Esophagus squamous epithelium (tissue), 5 donors: ENCODE data around the gene RRM2. TPM values are rescaled to one million over a fixed set of nuclear protein-coding genes. Genes with fewer than 3 reads are reported as not detected.

Experiments
- DNase-seq: peaks from one replicate; lab custom pipeline; 2025; lab: John Stamatoyannopoulos, UW
- H3K27ac ChIP-seq, 4 donors: fragments of 200-600 bp; sonication (generic); one replicate each; pipeline ENCODE4 v1.5.1; 2016 to 2019; ENCODE audit warnings: mild to moderate bottlenecking in 1 of 4
- H3K27me3 ChIP-seq, 4 donors: fragments of 200-600 bp; sonication (generic); 1 replicate in 3 of 4; 2 replicates in 1 of 4; pipeline versions ENCODE4 v1.5.1 to v1.6.0; 2017 to 2021; ENCODE audit warnings: antibody characterized with exemption in 1 of 4
- H3K36me3 ChIP-seq, 3 donors: fragments of 200-600 bp; sonication (generic); one replicate each; pipeline ENCODE4 v1.5.1; 2016 to 2019
- H3K4me1 ChIP-seq, 3 donors: fragments of 200-600 bp; sonication (generic); one replicate each; pipeline ENCODE4 v1.5.1; 2017 to 2019
- H3K4me3 ChIP-seq, 4 donors: fragments of 200-600 bp; sonication (generic); 1 replicate in 3 of 4; 2 replicates in 1 of 4; pipeline ENCODE4 v1.5.1; 2016 to 2019; ENCODE audit warnings: mild to moderate bottlenecking in 2 of 4, moderate library complexity in 1 of 4
- H3K9me3 ChIP-seq, 3 donors: fragments of 200-600 bp; sonication (generic); one replicate each; pipeline ENCODE4 v1.5.1; 2016 to 2019
- POLR2A ChIP-seq, 4 donors: fragments of 450-650 bp; IDR thresholded peaks; one replicate each; pipeline ENCODE4 v1.6.1; 2017; ENCODE audit warnings: antibody characterized with exemption in 4 of 4, mild to moderate bottlenecking in 4 of 4, moderate library complexity in 3 of 4
- WGBS, 2 donors: methylation state at CpG; one replicate each; pipeline ENCODE4 v1.1.5; 2018; 5-methylcytosine and 5-hydroxymethylcytosine counted together
- intact Hi-C: fragments of 100-400 bp; cut with DNase I; formaldehyde crosslinking; loops from one replicate; pipeline ENCODE4 v1.15.0; 2022
- total RNA-seq, 4 donors: library from RNA; depleted of rRNA; stranded (reverse); fragments of >200 nt; gene quantifications; one replicate each; pipeline ENCODE4 v1.1.0, GENCODE V29; 2016
- TF ChIP-seq, protein P1 (sequence below), 6 experiments: fragments of 450-650 bp in 4 of 6; fragments of 200-600 bp in 2 of 6; sonication (generic) in 2 of 6; IDR thresholded peaks; one replicate each; pipeline ENCODE4 v1.5.1; 2016 to 2019; ENCODE audit warnings: antibody characterized with exemption in 6 of 6, mild to moderate bottlenecking in 4 of 6, moderate library complexity in 4 of 6
- donor health status: DM: yes; HTN: yes; CAD: no.

The RRM2 gene
- total RNA-seq, 4 donors from 2014 or later: 16.2 to 65.1 (median 41.7) TPM

DNA sequence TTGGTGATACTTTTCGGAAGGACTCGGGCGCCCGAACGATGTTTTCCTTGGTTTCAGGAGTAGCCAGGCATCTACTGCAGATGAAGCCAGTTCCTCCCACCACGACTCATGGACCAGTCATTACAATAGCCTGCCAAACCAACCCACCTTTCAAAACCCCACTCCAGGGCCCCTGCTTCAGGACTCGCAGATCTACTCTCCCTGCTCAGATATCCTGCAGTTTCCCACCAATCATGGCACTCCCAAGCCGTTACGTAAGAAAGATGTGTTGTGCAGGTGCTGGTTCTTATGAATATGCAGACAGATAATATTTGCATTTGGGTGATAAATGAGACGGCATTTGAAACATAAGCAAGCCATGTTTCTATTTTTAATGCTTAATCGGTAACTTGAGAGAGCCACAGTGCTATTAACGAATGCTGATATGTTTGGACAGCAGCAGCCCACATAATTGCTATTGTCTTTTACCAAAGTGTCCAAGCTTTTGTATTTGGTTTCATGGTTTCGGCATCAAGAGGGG lies 38.8 kb upstream of the RRM2 start:
- 65 to 69% methylated on average over 13 of the region's 13 CpGs for WGBS, 2 donors
- intact Hi-C loops: no loop called here
- no peaks in the 10 kb centered on the region for H3K36me3 ChIP-seq

DNA sequence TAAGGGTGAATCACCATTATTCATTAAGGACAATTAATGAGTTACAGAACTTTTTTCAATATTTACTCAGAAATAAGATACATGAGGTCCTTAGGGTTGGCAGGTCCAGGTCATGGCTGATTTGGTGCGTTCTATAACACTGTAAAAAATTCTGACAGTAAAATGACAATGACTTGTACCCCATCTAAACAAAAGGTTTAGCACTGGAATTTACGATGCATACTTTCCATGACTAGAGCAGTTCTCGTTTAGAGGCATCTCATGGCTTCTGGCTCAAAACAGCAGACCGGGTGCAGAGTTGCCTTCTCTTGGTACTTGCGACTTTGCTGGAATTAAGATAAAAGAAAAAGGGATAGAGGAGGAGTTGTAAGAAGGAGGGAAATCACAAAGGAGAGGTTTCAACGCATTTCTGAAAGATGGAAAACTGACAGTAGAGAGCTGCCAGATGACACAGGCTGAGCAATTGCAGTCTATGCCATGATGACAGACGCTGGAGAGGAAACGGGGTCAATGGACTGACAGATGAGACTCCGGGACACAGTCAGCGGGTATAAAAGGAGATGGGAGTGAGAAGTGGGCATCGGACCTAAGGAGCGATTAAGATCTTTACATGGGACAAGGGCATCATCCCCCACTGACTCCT lies 38.2 kb upstream of the RRM2 start:
- H3K4me1 ChIP-seq: peaks cover 5 to 19% (median 15%) of the 10 kb centered on the region in 3 donors
- DNase-seq: no peak
- peaks cover 3 to 70% (median 10%) of the 10 kb centered on the region in 4 donors for H3K27me3 ChIP-seq
- no peaks in the 10 kb centered on the region for H3K36me3 ChIP-seq
- intact Hi-C loops: no loop called here
- 67 to 74% methylated on average over 12 of the region's 12 CpGs for WGBS, 2 donors
- no peak overlapping the region for H3K27ac ChIP-seq
- no peak for TF ChIP-seq POLR2A (IDR thresholded peaks at IDR 0.05)
- TF ChIP-seq, protein P1, sequence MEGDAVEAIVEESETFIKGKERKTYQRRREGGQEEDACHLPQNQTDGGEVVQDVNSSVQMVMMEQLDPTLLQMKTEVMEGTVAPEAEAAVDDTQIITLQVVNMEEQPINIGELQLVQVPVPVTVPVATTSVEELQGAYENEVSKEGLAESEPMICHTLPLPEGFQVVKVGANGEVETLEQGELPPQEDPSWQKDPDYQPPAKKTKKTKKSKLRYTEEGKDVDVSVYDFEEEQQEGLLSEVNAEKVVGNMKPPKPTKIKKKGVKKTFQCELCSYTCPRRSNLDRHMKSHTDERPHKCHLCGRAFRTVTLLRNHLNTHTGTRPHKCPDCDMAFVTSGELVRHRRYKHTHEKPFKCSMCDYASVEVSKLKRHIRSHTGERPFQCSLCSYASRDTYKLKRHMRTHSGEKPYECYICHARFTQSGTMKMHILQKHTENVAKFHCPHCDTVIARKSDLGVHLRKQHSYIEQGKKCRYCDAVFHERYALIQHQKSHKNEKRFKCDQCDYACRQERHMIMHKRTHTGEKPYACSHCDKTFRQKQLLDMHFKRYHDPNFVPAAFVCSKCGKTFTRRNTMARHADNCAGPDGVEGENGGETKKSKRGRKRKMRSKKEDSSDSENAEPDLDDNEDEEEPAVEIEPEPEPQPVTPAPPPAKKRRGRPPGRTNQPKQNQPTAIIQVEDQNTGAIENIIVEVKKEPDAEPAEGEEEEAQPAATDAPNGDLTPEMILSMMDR (IDR thresholded peaks at IDR 0.05): no peak
- no peak overlapping the region for H3K4me3 ChIP-seq
- no peaks in the 10 kb centered on the region for H3K9me3 ChIP-seq

More for the DNA sequence above, 38.8 kb upstream of the RRM2 start:
- H3K4me3 ChIP-seq: no peak overlapping the region
- no peak for TF ChIP-seq POLR2A (IDR thresholded peaks at IDR 0.05)
- TF ChIP-seq, protein P1 (IDR thresholded peaks at IDR 0.05): no peak
- no peaks in the 10 kb centered on the region for H3K9me3 ChIP-seq
- no peak overlapping the region for H3K27ac ChIP-seq
- DNase-seq: no peak
- peaks cover 8 to 25% (median 17%) of the 10 kb centered on the region in 3 donors for H3K4me1 ChIP-seq
- peaks cover 3 to 73% (median 10%) of the 10 kb centered on the region in 4 donors for H3K27me3 ChIP-seq

DNA sequence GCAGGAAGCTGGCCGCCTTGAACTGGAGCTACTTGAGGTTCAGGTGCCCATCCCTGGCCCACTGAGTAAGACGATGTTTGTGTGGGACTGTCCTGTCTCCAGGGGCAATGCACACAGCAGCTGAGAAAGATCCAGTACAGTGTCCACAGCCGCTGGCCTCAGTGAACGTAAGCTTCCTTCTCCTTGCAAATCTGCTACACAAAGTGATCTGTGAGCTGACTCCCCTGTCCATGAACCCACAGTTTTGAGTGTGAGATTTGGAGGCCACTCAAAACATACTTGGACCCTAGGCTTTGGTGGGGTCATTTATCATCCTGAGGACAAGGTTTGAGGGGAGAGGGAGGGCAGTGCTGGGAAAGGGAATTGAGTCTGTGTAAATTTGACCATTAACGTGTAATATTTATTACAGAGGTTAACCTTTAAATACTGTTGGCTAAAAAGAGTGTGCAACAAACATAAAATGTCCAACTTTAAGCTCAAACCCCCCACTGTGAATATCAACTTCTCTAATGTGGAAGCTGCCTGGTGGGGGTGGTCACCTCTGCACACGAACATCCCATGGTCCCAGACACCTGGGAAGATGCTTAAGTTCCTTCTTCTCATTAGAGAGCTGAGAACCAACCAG lies 37.4 kb upstream of the RRM2 start:
- Histone ChIP-seq H3K27ac (no peak overlapping the region), H3K4me3 (no peak overlapping the region), H3K9me3 (no peaks in the 10 kb centered on the region), H3K4me1 (peaks cover 5 to 13% (median 6%) of the 10 kb centered on the region in 3 donors), H3K36me3 (no peaks in the 10 kb centered on the region), H3K27me3 (peaks cover 3 to 70% (median 10%) of the 10 kb centered on the region in 4 donors)
- no peak for DNase-seq
- WGBS, 2 donors: 53 to 79% methylated on average over 2 to 5 of the region's 6 CpGs
- TF ChIP-seq, protein P1 (IDR thresholded peaks at IDR 0.05): no peak
- no peak for TF ChIP-seq POLR2A (IDR thresholded peaks at IDR 0.05)
- intact Hi-C loops: no loop called here

DNA sequence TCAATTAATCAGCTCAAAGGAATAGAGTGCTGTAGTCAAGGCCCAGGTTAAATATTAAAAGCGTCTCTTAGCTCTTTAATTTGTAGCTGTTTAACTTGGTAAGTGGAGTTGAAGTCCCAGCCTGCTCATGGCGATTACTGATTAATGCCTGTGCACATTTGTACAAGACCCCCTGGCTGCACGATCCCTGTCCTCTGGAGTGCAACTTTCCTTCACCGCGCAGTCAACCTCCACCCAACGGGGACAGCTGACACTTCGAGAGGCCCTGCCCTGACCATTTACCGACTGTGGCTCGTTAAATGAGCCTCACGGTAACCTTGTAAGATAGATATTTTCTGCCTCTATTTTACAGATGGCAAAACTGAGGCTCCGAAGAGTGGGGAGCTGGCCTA lies 36.9 kb upstream of the RRM2 start:
- TF ChIP-seq, protein P1 (IDR thresholded peaks at IDR 0.05): no peak
- no peak for TF ChIP-seq POLR2A (IDR thresholded peaks at IDR 0.05)
- H3K9me3 ChIP-seq: no peaks in the 10 kb centered on the region
- no peak overlapping the region for H3K27ac ChIP-seq
- intact Hi-C loops: no loop called here
- peaks cover under 1 to 69% (median 7%) of the 10 kb centered on the region in 4 donors for H3K27me3 ChIP-seq
- DNase-seq: no peak
- H3K4me3 ChIP-seq: no peak overlapping the region
- WGBS, 2 donors: 85 to 94% methylated on average over 7 to 10 of the region's 11 CpGs
- H3K36me3 ChIP-seq: no peaks in the 10 kb centered on the region
- H3K4me1 ChIP-seq: peaks cover 1 to 9% (median 2%) of the 10 kb centered on the region in 3 donors

- Histone ChIP-seq H3K4me1 (peaks cover 0 to 11% (median 6%) of the 10 kb centered on the region in 3 donors), H3K27ac (no peak overlapping the region), H3K9me3 (no peaks in the 10 kb centered on the region), H3K36me3 (no peaks in the 10 kb centered on the region), H3K27me3 (peaks cover 0 to 69% (median 8%) of the 10 kb centered on the region in 4 donors), H3K4me3 (no peak overlapping the region)
- no peak for TF ChIP-seq POLR2A (IDR thresholded peaks at IDR 0.05)
- TF ChIP-seq, protein P1 (IDR thresholded peaks at IDR 0.05): no peak
- intact Hi-C loops: no loop called here
- no peak for DNase-seq
- WGBS, 2 donors: 30 to 44% methylated on average over 3 to 4 of the region's 4 CpGs
Measured at GRCh38 chr2:10086950-10087349, 35.6 kb upstream of the RRM2 start.
